NCI-H1436 (cell line): ENCODE results near the gene PPID.
"Not testable (repeated sequence)": the region's sequence is repeated elsewhere in the genome, so short reads cannot be mapped to it uniquely, and the experiment has no call there.

ENCODE experiments used
- DNase-seq: peaks from one replicate; lab custom pipeline; 2025; lab: John Stamatoyannopoulos, UW

The PPID gene

GRCh38 chr4:158666892-158667291 is 56.3 kb downstream of the PPID start:
- DNase-seq, result no peak

- no peak for DNase-seq
These were observed 58.4 kb downstream of the PPID start for GRCh38 chr4:158664806-158665205.

- not testable (repeated sequence) for DNase-seq
These were observed 59.2 kb downstream of the PPID start for GRCh38 chr4:158663707-158664625.

GRCh38 chr4:158663255-158663654 is 59.9 kb downstream of the PPID start:
- not testable (repeated sequence) for DNase-seq
